ENCODE data around the gene GULP1. TPM values are rescaled to one million over a fixed set of nuclear protein-coding genes. Genes with fewer than 3 reads are reported as not detected.

Gene GULP1
- total RNA-seq, 1 experiment from 2014 or later, result 140 TPM

GRCh38 chr2:188265315-188265714, 26.4 kb upstream of the GULP1 start:
- no peak overlapping the region for H4K8ac ChIP-seq (replicated peaks; ENCODE audit: insufficient read length, low read depth, low read length)
- H3K18ac ChIP-seq (ENCODE audit: insufficient read length, low read depth, low read length), result no peak overlapping the region
- no peak overlapping the region for H2AK5ac ChIP-seq (ENCODE audit: insufficient read length, low read length)
- Mint-ChIP-seq H3K36me3 (ENCODE audit: insufficient read depth in 1 of 3, low read depth in 3 of 3) (peaks cover 2 to 8% (median 3%) of the 10 kb centered on the region in 3 experiments; a peak in 4 of 7 replicates), H3K27ac (no peak overlapping the region), H3K4me1 (no peaks in the 10 kb centered on the region; a peak in 1 of 4 replicates), H3K4me3 (no peak overlapping the region), H3K27me3 (ENCODE audit: low read depth) (no peaks in the 10 kb centered on the region), H3K9me3 (peaks cover 5 to 6% of the 10 kb centered on the region in 2 experiments; a peak in 3 of 5 replicates)
- H3T11ph ChIP-seq (ENCODE audit: low read length), result no peak overlapping the region
- H3K9me3 ChIP-seq (ENCODE audit: control insufficient read depth, low read depth, low read length), result no peaks in the 10 kb centered on the region
- no peak overlapping the region for H3K56ac ChIP-seq (ENCODE audit: insufficient read length, low read depth, low read length)
- H2BK5ac ChIP-seq (ENCODE audit: insufficient read length, low read length), result no peak overlapping the region
- H3K4me1 ChIP-seq (ENCODE audit: insufficient read depth, low read length), result no peaks in the 10 kb centered on the region
- H2AFZ ChIP-seq (ENCODE audit: low read length), result no peak overlapping the region
- no peaks in the 10 kb centered on the region for H3K23me2 ChIP-seq (ENCODE audit: insufficient read length, low read depth, low read length, poor library complexity, severe bottlenecking)
- no peak for DNase-seq
- no peak overlapping the region for H2BK15ac ChIP-seq (ENCODE audit: low read depth, low read length)
- no peaks in the 10 kb centered on the region for H3K27me3 ChIP-seq (ENCODE audit: insufficient read depth, low read length)
- H2BK20ac ChIP-seq (ENCODE audit: low read depth, low read length, poor library complexity, severe bottlenecking), result no peak overlapping the region
- H4K91ac ChIP-seq (ENCODE audit: insufficient read length, low read depth, low read length), result no peak overlapping the region
- H3K79me2 ChIP-seq (ENCODE audit: insufficient read depth, low read length), result no peaks in the 10 kb centered on the region
- H4K20me1 ChIP-seq (ENCODE audit: control insufficient read depth, insufficient read depth, insufficient read length), result no peaks in the 10 kb centered on the region
- no CpG with 5 or more reads among the region's 2 CpGs for WGBS (ENCODE audit: extremely low coverage, insufficient read length, low lambda C conversion rate)
- no peak overlapping the region for H3K23ac ChIP-seq (ENCODE audit: insufficient read length, low read depth, low read length)
- H3K79me1 ChIP-seq (ENCODE audit: insufficient read depth, low read depth, low read length, poor library complexity, severe bottlenecking), result no peaks in the 10 kb centered on the region
- no peak overlapping the region for H3K4ac ChIP-seq (ENCODE audit: low read depth, low read length)
- no peak overlapping the region for H2BK12ac ChIP-seq (ENCODE audit: insufficient read length, low read depth, low read length)
- H3K4me2 ChIP-seq (ENCODE audit: insufficient read depth, insufficient read length, low read length), result no peak overlapping the region
- H2BK120ac ChIP-seq (ENCODE audit: low read depth, low read length, poor library complexity, severe bottlenecking), result no peak overlapping the region
- no peak overlapping the region for H4K5ac ChIP-seq (ENCODE audit: insufficient read length, low read depth, low read length)
- no peak overlapping the region for H3K27ac ChIP-seq (ENCODE audit: insufficient read length, low read depth, low read length)
- no peak overlapping the region for H3K9ac ChIP-seq (ENCODE audit: extremely low read depth, insufficient read length, low read length)
- no peak overlapping the region for H3K14ac ChIP-seq (ENCODE audit: insufficient read depth, low read length)
- no peak for TF ChIP-seq CTCF (conservative IDR thresholded peaks at IDR 0.05)
